Sigmoid colon (tissue), 7 donors: ENCODE measurements around the gene ST6GALNAC3. TPM values are rescaled to one million over a fixed set of nuclear protein-coding genes. Genes with fewer than 3 reads are reported as not detected.

Experiments
- DNase-seq: peaks from one replicate; pipeline ENCODE4 v3.0.0-alpha.2; 2019
- H3K27ac ChIP-seq, 4 donors: fragments of 200-600 bp; sonication (generic); one replicate each; pipeline ENCODE4 v1.5.1; 2016 to 2019; ENCODE audit warnings: mild to moderate bottlenecking in 1 of 4
- H3K27me3 ChIP-seq, 3 donors: fragments of 200-600 bp; sonication (generic); one replicate each; pipeline ENCODE4 v1.5.1; 2019; ENCODE audit warnings: mild to moderate bottlenecking in 1 of 3
- H3K36me3 ChIP-seq, 4 donors: fragments of 200-600 bp; sonication (generic); one replicate each; pipeline ENCODE4 v1.5.1; 2016 to 2019
- H3K4me1 ChIP-seq, 4 donors: fragments of 200-600 bp; sonication (generic); one replicate each; pipeline ENCODE4 v1.5.1; 2017 to 2019
- H3K4me3 ChIP-seq, 4 donors: fragments of 200-600 bp; sonication (generic); one replicate each; pipeline ENCODE4 v1.5.1; 2017 to 2019; ENCODE audit warnings: mild to moderate bottlenecking in 2 of 4, moderate library complexity in 1 of 4
- H3K9me3 ChIP-seq, 4 donors: fragments of 200-600 bp in 3 of 4; sonication (generic) in 3 of 4; one replicate each; pipeline versions ENCODE4 v1.5.1 to v1.6.1; 2013 to 2019
- CTCF ChIP-seq, 4 experiments: fragments of 450-650 bp in 3 of 4; fragments of 200-600 bp in 1 of 4; IDR thresholded peaks; one replicate each; pipeline ENCODE4 v1.5.1; 2016 to 2019; ENCODE audit warnings: antibody characterized with exemption in 4 of 4, mild to moderate bottlenecking in 3 of 4, moderate library complexity in 2 of 4
- EP300 ChIP-seq, 4 donors: sonication (generic); formaldehyde crosslinking; IDR thresholded peaks; one replicate each; pipeline ENCODE4 v1.6.1; 2017; ENCODE audit warnings: antibody characterized with exemption in 4 of 4
- POLR2A ChIP-seq, 2 donors: fragments of 450-650 bp; IDR thresholded peaks; one replicate each; pipeline ENCODE4 v1.6.1; 2016; ENCODE audit warnings: antibody characterized with exemption in 2 of 2, mild to moderate bottlenecking in 2 of 2, moderate library complexity in 2 of 2
- POLR2AphosphoS5 ChIP-seq, 4 donors: sonication (generic); formaldehyde crosslinking; IDR thresholded peaks; one replicate each; pipeline ENCODE4 v1.6.1; 2017; ENCODE audit warnings: antibody characterized with exemption in 4 of 4
- WGBS, 2 donors: extraction: QIAGEN DNeasy Blood & Tissue Kit; methylation state at CpG; one replicate each; pipeline ENCODE4 v1.1.7; 2013; 5-methylcytosine and 5-hydroxymethylcytosine counted together
- intact Hi-C: fragments of 100-400 bp; cut with DNase I; formaldehyde crosslinking; loops from one replicate; pipeline ENCODE4 v1.15.1; 2023
- polyA plus RNA-seq, 3 donors: library from polyadenylated mRNA; stranded (reverse); fragments of 200-250 nt; gene quantifications; one replicate each; pipeline ENCODE4 v1.2.3, GENCODE V29; 2013
- total RNA-seq, 4 donors: library from RNA; depleted of rRNA; stranded (reverse); fragments of >200 nt; gene quantifications; one replicate each; pipeline ENCODE4 v1.1.0, GENCODE V29; 2016
- donor health status: healthy with polysubstance abuse.
- donor health status: Bipolar disorder and iron deficiency.
- donor health status: healthy.

ST6GALNAC3 gene
- total and polyA plus RNA-seq, 7 donors: 1.6 to 7.5 (median 2.5) TPM

- DNase-seq: no peak
- no peak overlapping the region for H3K4me3 ChIP-seq
- H3K27me3 ChIP-seq: no peaks in the 10 kb centered on the region
- WGBS, 2 donors: 94 to 95% methylated on average over 13 of the region's 13 CpGs
- TF ChIP-seq POLR2A (IDR thresholded peaks at IDR 0.05) (no peak), CTCF (IDR thresholded peaks at IDR 0.05) (no peak), EP300 (IDR thresholded peaks at IDR 0.05) (no peak), POLR2AphosphoS5 (IDR thresholded peaks at IDR 0.05) (no peak)
- no peak overlapping the region for H3K27ac ChIP-seq
- no peaks in the 10 kb centered on the region for H3K9me3 ChIP-seq
- no peaks in the 10 kb centered on the region for H3K36me3 ChIP-seq
- intact Hi-C loops: no loop called here
- no peaks in the 10 kb centered on the region for H3K4me1 ChIP-seq
Measured at GRCh38 chr1:76291191-76291590, 216.6 kb downstream of the ST6GALNAC3 start.

- intact Hi-C loops: no loop called here
- no peaks in the 10 kb centered on the region for H3K9me3 ChIP-seq
- H3K4me1 ChIP-seq: no peaks in the 10 kb centered on the region
- DNase-seq: no peak
- H3K27ac ChIP-seq: no peak overlapping the region
- no peak overlapping the region for H3K4me3 ChIP-seq
- no peak for TF ChIP-seq POLR2A (IDR thresholded peaks at IDR 0.05)
- TF ChIP-seq CTCF (IDR thresholded peaks at IDR 0.05): no peak
- no peak for TF ChIP-seq POLR2AphosphoS5 (IDR thresholded peaks at IDR 0.05)
- TF ChIP-seq EP300 (IDR thresholded peaks at IDR 0.05): no peak
- H3K36me3 ChIP-seq: no peaks in the 10 kb centered on the region
- no peaks in the 10 kb centered on the region for H3K27me3 ChIP-seq
- 78 to 87% methylated on average over 1 of the region's 1 CpG for WGBS, 2 donors
Measured at GRCh38 chr1:76291737-76292136, 217.2 kb downstream of the ST6GALNAC3 start.

- intact Hi-C loops: no loop called here
- 76 to 83% methylated on average over 2 of the region's 2 CpGs for WGBS, 2 donors
- Histone ChIP-seq H3K27me3 (no peaks in the 10 kb centered on the region), H3K36me3 (no peaks in the 10 kb centered on the region), H3K27ac (no peak overlapping the region), H3K4me1 (no peaks in the 10 kb centered on the region), H3K9me3 (no peaks in the 10 kb centered on the region), H3K4me3 (no peak overlapping the region)
- no peak for DNase-seq
- no peak for TF ChIP-seq EP300 (IDR thresholded peaks at IDR 0.05)
- TF ChIP-seq POLR2A (IDR thresholded peaks at IDR 0.05): no peak
- TF ChIP-seq POLR2AphosphoS5 (IDR thresholded peaks at IDR 0.05): no peak
- no peak for TF ChIP-seq CTCF (IDR thresholded peaks at IDR 0.05)
Measured at GRCh38 chr1:76292418-76293184, 218.1 kb downstream of the ST6GALNAC3 start.

GRCh38 chr1:76293831-76294230 is 219.3 kb downstream of the ST6GALNAC3 start:
- Histone ChIP-seq H3K4me1 (no peaks in the 10 kb centered on the region), H3K27me3 (no peaks in the 10 kb centered on the region), H3K36me3 (no peaks in the 10 kb centered on the region), H3K9me3 (no peaks in the 10 kb centered on the region), H3K4me3 (no peak overlapping the region), H3K27ac (no peak overlapping the region)
- intact Hi-C loops: no loop called here
- WGBS, 2 donors: 55 to 64% methylated on average over 4 of the region's 4 CpGs
- no peak for DNase-seq
- TF ChIP-seq CTCF (IDR thresholded peaks at IDR 0.05): no peak
- no peak for TF ChIP-seq EP300 (IDR thresholded peaks at IDR 0.05)
- TF ChIP-seq POLR2AphosphoS5 (IDR thresholded peaks at IDR 0.05): no peak
- TF ChIP-seq POLR2A (IDR thresholded peaks at IDR 0.05): no peak
